Activated CD4-positive, alpha-beta memory T cell treated with anti-CD3 and anti-CD28 coated beads for 36 hours (primary cell): ENCODE results near the gene POLR2E. TPM values are rescaled to one million over a fixed set of nuclear protein-coding genes. Genes with fewer than 3 reads are reported as not detected.

ENCODE experiments used
- CTCF ChIA-PET: fragments of 350-600 bp; sonication (Branson Sonifier 250); formaldehyde crosslinking; loops from one replicate; lab custom pipeline; 2021; ENCODE audit warnings: antibody characterized with exemption, inconsistent platforms; lab: Charles Lee
- POLR2A ChIA-PET: fragments of 350-600 bp; sonication (Branson Sonifier 250); formaldehyde crosslinking; loops from one replicate; lab custom pipeline; 2021; ENCODE audit warnings: antibody characterized with exemption; lab: Charles Lee
- DNase-seq: peaks from one replicate; pipeline ENCODE4 v3.0.0-alpha.2; 2020
- H3K27ac Mint-ChIP-seq: one replicate; pipeline ENCODE4 v1.8.0; 2021; ENCODE audit warnings: mixed read lengths
- H3K27me3 Mint-ChIP-seq: one replicate; pipeline ENCODE4 v1.8.0; 2021; ENCODE audit warnings: mixed read lengths
- H3K36me3 Mint-ChIP-seq: one replicate; pipeline ENCODE4 v1.8.0; 2021; ENCODE audit warnings: mixed read lengths
- H3K4me1 Mint-ChIP-seq: one replicate; pipeline ENCODE4 v1.8.0; 2021; ENCODE audit warnings: low read depth, mixed read lengths
- H3K4me3 Mint-ChIP-seq: one replicate; pipeline ENCODE4 v1.8.0; 2021; ENCODE audit warnings: mild to moderate bottlenecking, mixed read lengths
- H3K9me3 Mint-ChIP-seq: one replicate; pipeline ENCODE4 v1.8.0; 2021; ENCODE audit warnings: mixed read lengths
- intact Hi-C: fragments of 100-400 bp; cut with micrococcal nuclease; formaldehyde crosslinking; loops from one replicate; pipeline ENCODE4 v1.15.1; 2023
- total RNA-seq, 2 experiments: library from RNA; stranded (reverse); gene quantifications; one replicate each; pipeline ENCODE4 v1.2.3, GENCODE V29; 2021

The POLR2E gene
- total RNA-seq, 2 experiments from 2014 or later: 204 to 207 TPM

DNA sequence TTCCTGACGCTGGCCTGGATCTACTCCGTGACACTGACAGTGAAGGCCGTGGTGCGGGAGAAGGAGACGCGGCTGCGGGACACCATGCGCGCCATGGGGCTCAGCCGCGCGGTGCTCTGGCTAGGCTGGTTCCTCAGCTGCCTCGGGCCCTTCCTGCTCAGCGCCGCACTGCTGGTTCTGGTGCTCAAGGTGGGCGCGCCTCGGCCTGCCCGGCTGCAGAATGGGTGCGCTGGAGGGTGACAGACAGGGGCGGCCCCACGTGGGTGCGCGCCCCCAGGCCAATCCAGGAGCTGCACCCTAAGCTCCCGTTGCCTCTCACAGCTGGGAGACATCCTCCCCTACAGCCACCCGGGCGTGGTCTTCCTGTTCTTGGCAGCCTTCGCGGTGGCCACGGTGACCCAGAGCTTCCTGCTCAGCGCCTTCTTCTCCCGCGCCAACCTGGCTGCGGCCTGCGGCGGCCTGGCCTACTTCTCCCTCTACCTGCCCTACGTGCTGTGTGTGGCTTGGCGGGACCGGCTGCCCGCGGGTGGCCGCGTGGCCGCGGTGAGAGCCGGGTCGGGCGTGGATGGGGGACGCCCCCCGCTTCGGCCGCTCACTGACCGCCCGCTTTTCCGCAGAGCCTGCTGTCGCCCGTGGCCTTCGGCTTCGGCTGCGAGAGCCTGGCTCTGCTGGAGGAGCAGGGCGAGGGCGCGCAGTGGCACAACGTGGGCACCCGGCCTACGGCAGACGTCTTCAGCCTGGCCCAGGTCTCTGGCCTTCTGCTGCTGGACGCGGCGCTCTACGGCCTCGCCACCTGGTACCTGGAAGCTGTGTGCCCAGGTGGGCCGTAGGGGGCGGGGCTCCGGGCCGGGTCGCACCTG lies 48.1 kb downstream of the POLR2E start:
- intact Hi-C loops: no loop called here
- no peaks in the 10 kb centered on the region for H3K9me3 Mint-ChIP-seq
- no peak for DNase-seq
- no peak overlapping the region for H3K4me3 Mint-ChIP-seq
- peaks cover 7% of the 10 kb centered on the region for H3K36me3 Mint-ChIP-seq
- H3K4me1 Mint-ChIP-seq: peaks cover 6% of the 10 kb centered on the region
- POLR2A ChIA-PET: interaction anchor here (0.6 kb wide), 1 partner anchor 50 kb away, joined by 3 read pairs; no protein-coding TSS in a partner anchor
- H3K27ac Mint-ChIP-seq: no peak overlapping the region
- H3K27me3 Mint-ChIP-seq: no peaks in the 10 kb centered on the region
- CTCF ChIA-PET: no interaction called here

DNA sequence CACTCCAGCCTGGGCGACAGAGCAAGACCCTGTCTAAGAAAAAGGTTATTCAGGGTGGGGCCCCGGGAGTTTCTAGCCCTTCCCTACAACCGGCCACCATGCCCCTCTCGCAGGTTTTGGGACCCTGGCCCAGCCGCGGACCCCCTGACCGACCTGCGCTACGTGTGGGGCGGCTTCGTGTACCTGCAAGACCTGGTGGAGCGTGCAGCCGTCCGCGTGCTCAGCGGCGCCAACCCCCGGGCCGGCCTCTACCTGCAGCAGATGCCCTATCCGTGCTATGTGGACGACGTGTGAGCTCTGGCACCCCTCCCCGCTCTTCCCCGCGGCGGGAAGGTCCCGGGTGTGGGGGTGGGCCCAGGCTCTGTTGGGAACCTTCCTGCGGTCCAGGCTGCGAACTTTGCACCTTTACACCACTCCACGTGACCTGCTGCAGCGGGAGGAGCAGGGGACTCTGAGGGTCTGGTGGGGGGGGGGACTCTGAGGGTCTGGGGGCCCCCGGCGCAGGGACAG lies 49.0 kb downstream of the POLR2E start:
- H3K4me3 Mint-ChIP-seq: no peak overlapping the region
- intact Hi-C loops: no loop called here
- no peaks in the 10 kb centered on the region for H3K9me3 Mint-ChIP-seq
- H3K36me3 Mint-ChIP-seq: peaks cover 5% of the 10 kb centered on the region
- no peak overlapping the region for H3K27ac Mint-ChIP-seq
- no peaks in the 10 kb centered on the region for H3K27me3 Mint-ChIP-seq
- ChIA-PET CTCF (no interaction called here), POLR2A (no interaction called here)
- no peak for DNase-seq
- peaks cover 5% of the 10 kb centered on the region for H3K4me1 Mint-ChIP-seq

DNA sequence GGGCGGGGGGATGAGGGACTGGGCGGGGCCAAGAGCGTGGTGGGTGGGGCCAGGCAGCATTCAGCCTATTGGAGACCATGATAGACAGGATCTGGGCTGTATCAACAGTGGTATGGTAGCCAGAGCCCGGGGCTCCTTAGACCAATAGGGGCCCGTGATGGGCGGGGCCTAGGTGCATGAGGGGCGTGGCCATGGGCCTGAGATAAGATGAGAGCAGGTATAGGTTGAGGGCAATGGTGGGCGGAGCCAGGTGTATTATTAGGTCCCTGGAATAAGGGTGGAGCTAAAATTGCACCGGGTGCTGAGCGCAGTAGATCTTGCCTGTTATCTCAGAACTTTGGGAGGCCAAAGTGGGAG lies 50.0 kb downstream of the POLR2E start:
- Mint-ChIP-seq H3K27me3 (no peaks in the 10 kb centered on the region), H3K36me3 (peaks cover 3% of the 10 kb centered on the region), H3K4me1 (peaks cover 10% of the 10 kb centered on the region), H3K27ac (no peak overlapping the region), H3K4me3 (no peak overlapping the region), H3K9me3 (no peaks in the 10 kb centered on the region)
- ChIA-PET CTCF (no interaction called here), POLR2A (no interaction called here)
- intact Hi-C loops: no loop called here
- DNase-seq: peak; percentile 82

DNA sequence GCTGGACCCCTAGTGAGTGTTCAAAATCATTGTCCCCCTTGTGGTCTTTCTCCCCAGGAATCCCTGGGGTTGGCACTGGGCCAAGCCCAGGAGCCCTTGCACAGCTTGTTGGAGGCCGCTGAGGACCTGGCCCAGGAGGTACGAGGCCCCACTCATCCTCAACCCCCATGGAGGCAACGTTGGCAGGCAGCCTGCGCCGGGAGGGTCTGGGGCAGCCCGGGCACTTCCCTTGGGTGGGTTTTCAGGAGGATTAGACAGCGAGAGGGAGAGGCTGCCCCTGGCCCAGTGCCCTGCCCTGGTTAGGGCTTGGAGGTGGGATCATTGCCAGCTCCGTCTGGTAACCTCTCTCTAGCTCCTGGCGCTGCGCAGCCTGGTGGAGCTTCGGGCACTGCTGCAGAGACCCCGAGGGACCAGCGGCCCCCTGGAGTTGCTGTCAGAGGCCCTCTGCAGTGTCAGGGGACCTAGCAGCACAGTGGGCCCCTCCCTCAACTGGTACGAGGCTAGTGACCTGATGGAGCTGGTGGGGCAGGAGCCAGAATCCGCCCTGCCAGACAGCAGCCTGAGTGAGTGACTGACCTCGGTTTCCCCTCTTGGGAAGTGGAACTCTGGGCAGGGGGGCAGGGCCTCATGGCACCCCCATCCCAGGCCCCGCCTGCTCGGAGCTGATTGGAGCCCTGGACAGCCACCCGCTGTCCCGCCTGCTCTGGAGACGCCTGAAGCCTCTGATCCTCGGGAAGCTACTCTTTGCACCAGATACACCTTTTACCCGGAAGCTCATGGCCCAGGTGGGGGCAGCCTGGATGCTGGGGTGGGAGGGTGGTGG lies 52.3 kb downstream of the POLR2E start:
- H3K27ac Mint-ChIP-seq: no peak overlapping the region
- H3K36me3 Mint-ChIP-seq: peaks cover 11% of the 10 kb centered on the region
- no peaks in the 10 kb centered on the region for H3K9me3 Mint-ChIP-seq
- intact Hi-C loops: no loop called here
- no peak for DNase-seq
- H3K27me3 Mint-ChIP-seq: no peaks in the 10 kb centered on the region
- peaks cover 29% of the 10 kb centered on the region for H3K4me1 Mint-ChIP-seq
- CTCF ChIA-PET: interaction anchor here (0.8 to 1.0 kb wide), 2 partner anchors 15 to 22 kb away, joined by 3 read pairs; no protein-coding TSS in a partner anchor
- no peak overlapping the region for H3K4me3 Mint-ChIP-seq
- POLR2A ChIA-PET: no interaction called here

DNA sequence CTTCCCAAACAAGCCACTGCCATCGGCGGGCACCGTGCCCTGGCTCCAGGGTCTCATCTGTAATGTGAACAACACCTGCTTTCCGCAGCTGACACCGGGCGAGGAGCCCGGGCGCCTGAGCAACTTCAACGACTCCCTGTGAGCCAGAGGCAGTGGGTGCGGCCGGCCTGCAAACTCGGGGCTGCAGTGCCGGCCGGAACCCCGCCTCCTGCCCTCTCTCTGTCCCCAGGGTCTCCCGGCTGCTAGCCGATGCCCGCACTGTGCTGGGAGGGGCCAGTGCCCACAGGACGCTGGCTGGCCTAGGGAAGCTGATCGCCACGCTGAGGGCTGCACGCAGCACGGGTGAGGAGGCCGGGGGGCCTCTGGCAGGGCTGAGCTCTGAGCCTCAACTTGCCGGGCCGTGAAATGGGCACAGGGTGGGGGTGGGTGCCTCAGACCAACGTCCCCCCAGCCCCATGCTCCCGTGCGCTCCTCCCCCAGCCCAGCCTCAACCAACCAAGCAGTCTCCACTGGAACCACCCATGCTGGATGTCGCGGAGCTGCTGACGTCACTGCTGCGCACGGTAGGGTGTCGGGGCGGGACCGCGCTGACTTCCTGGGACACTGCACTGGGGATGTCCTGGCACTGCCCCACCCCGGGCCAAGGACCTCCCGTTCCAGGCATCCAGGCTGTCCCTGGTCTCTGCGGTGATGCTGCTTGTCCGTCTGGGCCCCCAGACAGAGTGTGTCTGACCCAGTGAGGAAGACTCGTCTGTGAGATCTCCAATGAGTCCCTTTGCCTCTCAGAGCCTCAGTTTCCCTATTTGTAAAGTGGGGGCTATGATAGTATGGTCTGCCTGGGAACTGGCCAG lies 53.1 kb downstream of the POLR2E start:
- peaks cover 16% of the 10 kb centered on the region for H3K36me3 Mint-ChIP-seq
- no peaks in the 10 kb centered on the region for H3K9me3 Mint-ChIP-seq
- H3K4me3 Mint-ChIP-seq: no peak overlapping the region
- ChIA-PET POLR2A (no interaction called here), CTCF (interaction anchor here (4.2 kb wide), 1 partner anchor 23 kb away, joined by 31 read pairs; the partner anchor contains the start of gene ARHGAP45)
- intact Hi-C loops: loop anchor here (2.0 kb wide), 2 partner anchors 21 to 25 kb away; partner anchors contain the start of genes ARHGAP45, RNU6-2 and TMEM259
- H3K4me1 Mint-ChIP-seq: peaks cover 35% of the 10 kb centered on the region
- no peak overlapping the region for H3K27ac Mint-ChIP-seq
- H3K27me3 Mint-ChIP-seq: no peaks in the 10 kb centered on the region
- DNase-seq: no peak

DNA sequence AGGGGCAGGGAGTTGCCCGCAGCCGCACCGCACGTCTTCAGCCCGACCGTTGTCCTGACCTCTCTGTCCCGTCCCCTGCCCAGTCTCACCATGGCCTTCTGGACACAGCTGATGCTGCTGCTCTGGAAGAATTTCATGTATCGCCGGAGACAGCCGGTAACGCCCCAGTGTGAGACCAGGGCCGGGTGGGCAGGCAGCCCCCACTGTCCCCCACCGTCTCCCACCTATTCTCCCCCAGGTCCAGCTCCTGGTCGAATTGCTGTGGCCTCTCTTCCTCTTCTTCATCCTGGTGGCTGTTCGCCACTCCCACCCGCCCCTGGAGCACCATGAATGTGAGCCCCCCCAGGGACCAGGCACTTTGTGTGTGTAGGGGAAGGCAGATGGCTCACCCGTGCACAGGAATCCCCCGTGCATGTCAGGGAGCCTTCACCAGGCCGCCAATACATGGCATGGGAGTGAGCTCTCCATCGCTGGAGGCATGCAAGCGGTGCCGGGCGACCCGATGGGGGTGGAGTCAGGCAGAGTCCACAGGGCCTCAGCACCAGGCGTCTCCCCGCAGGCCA lies 53.8 kb downstream of the POLR2E start:
- Mint-ChIP-seq H3K27me3 (no peaks in the 10 kb centered on the region), H3K9me3 (no peaks in the 10 kb centered on the region), H3K36me3 (peaks cover 19% of the 10 kb centered on the region), H3K4me3 (peak overlapping the region; percentile 84), H3K4me1 (peaks cover 36% of the 10 kb centered on the region), H3K27ac (no peak overlapping the region)
- no peak for DNase-seq
- intact Hi-C loops: loop anchor here (2.0 kb wide), 2 partner anchors 21 to 25 kb away; partner anchors contain the start of genes ARHGAP45, RNU6-2 and TMEM259
- ChIA-PET POLR2A (interaction anchor here (0.6 to 1.0 kb wide), 3 partner anchors 14 to 546 kb away, joined by 3 to 5 read pairs (median 4); partner anchors contain the start of gene GPX4), CTCF (interaction anchor here (2.1 to 4.2 kb wide), 2 partner anchors 24 to 46 kb away, joined by 8 to 31 read pairs; partner anchors contain the start of gene ARHGAP45)

DNA sequence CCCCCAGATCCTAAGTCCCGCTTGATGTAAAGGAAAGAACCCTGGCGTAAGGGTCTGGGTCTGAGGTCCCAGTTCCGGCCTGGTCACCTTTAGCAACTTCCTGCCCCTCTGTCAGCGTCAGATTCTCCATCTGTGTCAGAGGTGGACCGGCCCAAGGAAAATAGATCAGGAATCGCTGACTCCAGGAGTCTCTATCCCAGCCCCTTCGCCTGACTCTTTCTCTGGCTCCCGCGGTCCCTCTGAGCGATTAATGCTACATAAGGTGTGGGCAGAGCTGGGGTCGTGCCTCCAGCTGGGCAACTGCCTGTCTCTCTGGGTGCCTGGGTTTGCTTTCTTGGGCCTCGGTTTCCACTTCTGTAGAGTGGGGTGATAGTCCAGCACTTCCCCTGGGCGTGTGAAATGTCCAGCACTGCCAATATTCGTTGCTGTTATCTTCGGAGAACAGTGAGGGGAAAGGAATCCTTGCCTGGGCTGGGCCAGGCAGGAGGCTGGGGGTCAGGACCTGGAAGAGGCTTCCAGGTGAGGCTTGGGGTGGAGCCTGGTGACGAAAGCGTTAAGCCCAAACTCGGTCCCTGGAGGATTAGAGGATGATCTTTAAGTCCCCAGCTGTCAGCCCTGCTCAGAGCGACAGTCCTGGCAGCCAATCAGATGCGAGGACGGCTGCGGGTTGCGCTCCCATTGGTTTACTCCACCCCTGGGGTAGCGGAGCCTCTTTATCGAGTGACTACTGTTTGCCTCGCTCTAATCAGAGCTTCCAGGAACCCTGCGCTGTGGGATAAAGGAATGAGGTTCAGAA lies 54.5 kb downstream of the POLR2E start:
- ChIA-PET POLR2A (interaction anchor here (0.6 to 3.7 kb wide), 8 partner anchors 13 to 546 kb away, joined by 3 to 23 read pairs (median 4); partner anchors contain the start of genes ARHGAP45, CNN2, GPX4 and RNU6-2), CTCF (interaction anchor here (1.1 to 4.2 kb wide), 4 partner anchors 10 to 46 kb away, joined by 4 to 31 read pairs (median 6); partner anchors contain the start of genes ARHGAP45 and RNU6-2)
- Mint-ChIP-seq H3K9me3 (no peaks in the 10 kb centered on the region), H3K27ac (peak overlapping the region; percentile 68), H3K27me3 (no peaks in the 10 kb centered on the region), H3K36me3 (peaks cover 23% of the 10 kb centered on the region), H3K4me3 (peak overlapping the region; percentile 84), H3K4me1 (peaks cover 36% of the 10 kb centered on the region)
- DNase-seq: peak; percentile 96
- intact Hi-C loops: loop anchor here (2.0 kb wide), 2 partner anchors 20 to 26 kb away; partner anchors contain the start of genes ARHGAP45, RNU6-2 and TMEM259

DNA sequence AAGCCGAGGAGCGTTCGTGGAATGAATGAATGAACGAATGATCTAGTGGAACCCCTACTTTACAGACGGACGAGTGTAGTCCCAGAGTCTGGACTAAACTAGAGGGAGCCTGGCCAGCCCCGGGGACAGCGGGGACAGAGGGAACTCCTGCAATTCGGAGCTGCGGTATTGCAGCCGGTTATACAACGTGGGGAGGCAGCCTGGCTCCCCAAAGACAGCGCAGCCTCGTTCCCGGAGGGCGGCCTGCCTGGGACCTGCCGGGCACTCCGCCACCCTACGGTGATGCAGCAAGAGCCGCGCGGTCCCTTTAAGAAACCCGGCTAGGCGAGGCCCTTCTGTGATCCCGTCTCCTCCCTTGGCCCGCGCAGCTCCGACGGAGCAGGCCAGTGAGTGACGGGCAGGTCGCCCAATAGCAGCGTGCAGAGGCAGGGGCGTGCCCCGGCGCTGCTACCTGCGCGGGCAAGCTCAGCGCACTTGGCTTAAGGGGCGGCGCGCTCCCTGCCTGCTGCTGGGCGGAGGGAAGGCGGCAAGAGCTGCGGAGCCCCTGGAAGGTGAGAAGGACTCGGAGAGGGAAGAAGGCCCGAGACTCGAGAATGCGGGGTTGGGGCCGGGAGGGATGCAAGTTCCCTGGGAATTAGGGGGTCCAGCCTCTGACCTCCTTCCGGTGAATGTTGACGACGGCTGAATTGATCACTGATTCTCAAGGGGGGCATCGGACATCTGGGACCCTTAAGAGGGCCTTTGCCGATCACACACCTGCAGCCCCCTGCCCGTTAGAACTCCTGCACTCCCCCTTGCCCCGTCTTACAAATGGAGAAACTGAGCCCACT lies 55.3 kb downstream of the POLR2E start, which contains the start of gene ABCA7:
Gene ABCA7, plus strand, starts transcription at position 462 of the 830 bp plus-strand sequence. CDS start 1,255 bp downstream, outside the sequence.
- DNase-seq: peak; percentile 99
- intact Hi-C loops: loop anchor here (2.0 kb wide), 3 partner anchors 19 to 37 kb away; partner anchors contain the start of genes ARHGAP45, RNU6-2 and TMEM259
- Mint-ChIP-seq H3K27ac (peak within 1 kb of the TSS; percentile 82), H3K4me1 (peaks cover 41% of the 10 kb centered on the region), H3K9me3 (no peaks in the 10 kb centered on the region), H3K36me3 (peaks cover 26% of the 10 kb centered on the region), H3K27me3 (no peaks in the 10 kb centered on the region), H3K4me3 (peak within 1 kb of the TSS; percentile 84)
- POLR2A ChIA-PET: interaction anchor here (0.5 to 3.7 kb wide), 6 partner anchors 12 to 174 kb away, joined by 3 to 23 read pairs (median 5); partner anchors contain the start of genes ARHGAP45, CNN2 and RNU6-2
- CTCF ChIA-PET: interaction anchor here (0.8 to 4.2 kb wide), 7 partner anchors 9 to 149 kb away, joined by 3 to 31 read pairs (median 4); partner anchors contain the start of genes ARHGAP45, GPX4 and RNU6-2

DNA sequence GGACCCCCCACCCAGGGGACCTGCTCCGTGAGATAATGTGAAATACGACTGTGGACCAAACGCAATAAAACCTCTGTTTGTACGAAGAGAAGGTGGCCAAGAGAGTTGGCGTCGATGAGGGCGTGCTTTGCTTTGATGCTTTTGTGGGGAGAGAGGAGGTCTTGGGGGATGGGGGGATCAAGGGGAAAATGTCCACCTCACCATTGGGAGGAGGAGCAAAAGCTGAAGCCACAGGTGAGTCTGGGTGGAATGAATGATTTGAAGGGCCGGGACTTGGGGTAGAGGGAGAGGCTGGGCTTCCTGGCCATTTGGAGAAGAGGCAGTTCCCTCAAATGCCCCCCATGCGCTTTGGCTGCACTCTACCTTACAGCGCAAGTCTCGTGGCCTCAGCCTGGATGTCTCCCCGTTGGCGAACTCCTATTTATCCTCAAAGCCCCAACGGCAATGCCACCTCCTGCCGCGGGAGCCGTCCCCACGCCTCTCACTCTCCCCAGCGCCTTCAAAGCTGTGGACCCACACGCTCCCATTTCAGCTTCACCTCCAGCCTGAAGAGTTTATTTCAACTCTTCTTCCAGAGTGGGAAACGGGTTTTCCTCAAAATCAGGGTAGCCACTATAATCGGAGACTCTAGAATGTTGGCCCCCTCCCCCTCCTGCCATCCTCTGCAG lies 56.1 kb downstream of the POLR2E start:
- H3K9me3 Mint-ChIP-seq: no peaks in the 10 kb centered on the region
- intact Hi-C loops: loop anchor here (2.0 kb wide), 1 partner anchor 38 kb away; no protein-coding TSS in a partner anchor
- no peak for DNase-seq
- CTCF ChIA-PET: interaction anchor here (0.8 to 4.2 kb wide), 8 partner anchors 9 to 150 kb away, joined by 3 to 31 read pairs (median 4); partner anchors contain the start of genes ARHGAP45, GPX4 and RNU6-2
- H3K27ac Mint-ChIP-seq: peak overlapping the region; percentile 82
- peaks cover 41% of the 10 kb centered on the region for H3K4me1 Mint-ChIP-seq
- POLR2A ChIA-PET: interaction anchor here (0.5 to 3.7 kb wide), 6 partner anchors 11 to 51 kb away, joined by 3 to 23 read pairs (median 5); partner anchors contain the start of genes ARHGAP45, CNN2 and RNU6-2
- no peaks in the 10 kb centered on the region for H3K27me3 Mint-ChIP-seq
- peak overlapping the region; percentile 84 for H3K4me3 Mint-ChIP-seq
- H3K36me3 Mint-ChIP-seq: peaks cover 26% of the 10 kb centered on the region
